C4-2B (cell line): ENCODE results near the gene CCDC81.
"Not testable (repeated sequence)": the region's sequence is repeated elsewhere in the genome, so short reads cannot be mapped to it uniquely, and the experiment has no call there.

ENCODE experiments used
- H3K27ac ChIP-seq: fragments of 450-650 bp; 2 replicates; pipeline ENCODE4 v1.5.1; 2017
- ZFX ChIP-seq: fragments of 450-650 bp; IDR thresholded peaks from 2 replicates; pipeline ENCODE4 v1.6.1; 2017
- TF ChIP-seq, protein P1 (sequence below): fragments of 450-650 bp; conservative IDR thresholded peaks from 2 replicates; pipeline ENCODE4 v1.5.1; 2017; ENCODE audit warnings: mild to moderate bottlenecking

The CCDC81 gene

DNA sequence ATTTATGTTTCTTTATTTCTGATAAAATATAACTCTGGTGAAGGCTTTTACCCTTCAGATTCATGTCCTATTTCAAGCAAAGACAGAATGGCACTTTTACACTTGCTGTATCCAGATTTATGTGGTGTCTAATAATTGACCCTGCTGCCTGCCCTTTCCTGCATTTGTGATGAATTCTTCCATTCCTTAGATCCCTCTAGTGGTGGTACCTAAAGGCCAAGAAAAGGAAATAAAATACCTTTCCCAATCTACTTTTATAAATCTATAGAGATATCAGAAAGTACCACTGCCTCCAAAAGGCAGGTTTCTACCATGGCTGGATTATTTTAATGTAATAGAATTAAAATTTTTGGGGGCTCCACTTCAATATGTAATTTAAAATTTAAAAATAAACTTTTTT is 34.2 kb downstream of the CCDC81 start:
- no peak overlapping the region for H3K27ac ChIP-seq
- no peak for TF ChIP-seq ZFX
- TF ChIP-seq, protein P1, sequence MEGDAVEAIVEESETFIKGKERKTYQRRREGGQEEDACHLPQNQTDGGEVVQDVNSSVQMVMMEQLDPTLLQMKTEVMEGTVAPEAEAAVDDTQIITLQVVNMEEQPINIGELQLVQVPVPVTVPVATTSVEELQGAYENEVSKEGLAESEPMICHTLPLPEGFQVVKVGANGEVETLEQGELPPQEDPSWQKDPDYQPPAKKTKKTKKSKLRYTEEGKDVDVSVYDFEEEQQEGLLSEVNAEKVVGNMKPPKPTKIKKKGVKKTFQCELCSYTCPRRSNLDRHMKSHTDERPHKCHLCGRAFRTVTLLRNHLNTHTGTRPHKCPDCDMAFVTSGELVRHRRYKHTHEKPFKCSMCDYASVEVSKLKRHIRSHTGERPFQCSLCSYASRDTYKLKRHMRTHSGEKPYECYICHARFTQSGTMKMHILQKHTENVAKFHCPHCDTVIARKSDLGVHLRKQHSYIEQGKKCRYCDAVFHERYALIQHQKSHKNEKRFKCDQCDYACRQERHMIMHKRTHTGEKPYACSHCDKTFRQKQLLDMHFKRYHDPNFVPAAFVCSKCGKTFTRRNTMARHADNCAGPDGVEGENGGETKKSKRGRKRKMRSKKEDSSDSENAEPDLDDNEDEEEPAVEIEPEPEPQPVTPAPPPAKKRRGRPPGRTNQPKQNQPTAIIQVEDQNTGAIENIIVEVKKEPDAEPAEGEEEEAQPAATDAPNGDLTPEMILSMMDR: peak; percentile 38

DNA sequence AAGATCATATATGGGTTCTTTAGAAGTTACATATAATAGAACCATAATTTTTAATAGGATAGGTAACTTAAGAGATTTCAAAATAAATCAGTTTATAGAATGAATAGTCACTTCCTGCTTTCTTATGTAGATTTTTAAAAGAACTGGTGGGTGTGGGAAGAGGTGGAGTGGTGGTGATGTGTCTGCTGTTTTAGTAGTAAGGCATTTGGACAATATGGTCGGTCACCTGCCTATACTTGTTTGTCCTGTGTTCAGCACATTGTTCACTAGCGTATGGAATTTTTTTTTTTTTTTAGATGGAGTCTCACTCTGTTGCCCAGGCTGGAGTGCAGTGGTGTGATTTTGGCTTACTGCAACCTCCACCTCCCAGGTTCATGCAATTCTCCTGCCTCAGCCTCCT is 39.3 kb downstream of the CCDC81 start:
- H3K27ac ChIP-seq: no peak overlapping the region
- no peak for TF ChIP-seq ZFX
- TF ChIP-seq, protein P1: no peak

DNA sequence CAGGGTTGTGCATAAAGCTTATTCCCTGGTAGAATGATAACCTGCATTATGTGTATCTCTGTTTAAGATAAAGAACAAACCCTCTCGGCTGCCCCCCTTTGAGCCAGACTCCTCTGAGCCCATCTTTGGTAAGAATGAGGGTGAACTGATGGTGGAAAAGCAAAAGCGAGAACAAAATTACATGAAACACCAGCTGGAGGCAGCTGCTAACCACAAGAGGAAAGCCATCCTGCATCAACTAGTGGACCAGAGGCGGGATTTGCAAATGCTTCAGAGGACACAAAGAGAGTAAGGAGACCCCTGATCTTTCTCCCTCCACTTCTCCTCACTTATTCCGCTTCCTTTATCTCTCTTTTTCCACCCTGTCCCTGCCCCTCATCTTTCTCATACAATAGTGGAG is 40.3 kb downstream of the CCDC81 start:
- TF ChIP-seq, protein P1: no peak
- TF ChIP-seq ZFX: no peak
- no peak overlapping the region for H3K27ac ChIP-seq

DNA sequence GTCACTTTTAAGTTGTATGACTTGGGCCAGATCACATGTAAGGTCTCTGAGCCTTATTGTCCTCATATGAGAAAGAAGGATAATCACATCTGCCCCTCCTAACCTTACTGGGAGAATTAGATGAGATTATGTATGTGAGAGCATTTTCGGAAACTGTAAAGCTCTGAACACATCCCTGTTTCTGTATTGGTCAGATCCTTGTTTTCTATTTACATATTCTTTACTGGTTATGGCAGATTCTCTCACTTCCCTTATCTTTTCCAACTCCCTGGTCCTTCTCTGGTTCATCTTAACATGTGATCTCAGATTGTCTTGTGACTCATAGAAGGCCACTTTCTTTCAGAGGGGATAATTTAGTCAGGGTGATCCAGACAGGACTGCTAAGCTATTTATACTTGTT is 41.8 kb downstream of the CCDC81 start:
- no peak for TF ChIP-seq ZFX
- TF ChIP-seq, protein P1: no peak
- no peak overlapping the region for H3K27ac ChIP-seq

DNA sequence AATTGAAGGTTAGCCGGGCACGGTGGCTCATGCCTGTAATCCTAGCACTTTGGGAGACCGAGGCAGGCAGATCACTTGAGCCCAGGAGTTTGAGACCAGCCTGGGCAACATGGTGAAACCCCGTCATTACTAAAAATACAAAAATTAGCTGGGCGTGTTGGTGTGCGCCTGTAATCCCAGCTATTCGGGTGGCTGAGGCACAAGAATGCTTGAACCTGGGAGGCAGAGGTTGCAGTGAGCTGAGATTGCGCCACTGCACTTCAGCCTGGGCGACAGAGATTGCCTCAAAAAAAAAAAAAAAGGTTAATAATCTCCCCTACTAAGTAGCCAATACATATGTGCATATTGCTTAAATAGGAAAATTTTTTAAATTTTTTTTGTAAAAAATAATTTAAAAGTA is 42.3 kb downstream of the CCDC81 start:
- not testable (repeated sequence) for H3K27ac ChIP-seq

DNA sequence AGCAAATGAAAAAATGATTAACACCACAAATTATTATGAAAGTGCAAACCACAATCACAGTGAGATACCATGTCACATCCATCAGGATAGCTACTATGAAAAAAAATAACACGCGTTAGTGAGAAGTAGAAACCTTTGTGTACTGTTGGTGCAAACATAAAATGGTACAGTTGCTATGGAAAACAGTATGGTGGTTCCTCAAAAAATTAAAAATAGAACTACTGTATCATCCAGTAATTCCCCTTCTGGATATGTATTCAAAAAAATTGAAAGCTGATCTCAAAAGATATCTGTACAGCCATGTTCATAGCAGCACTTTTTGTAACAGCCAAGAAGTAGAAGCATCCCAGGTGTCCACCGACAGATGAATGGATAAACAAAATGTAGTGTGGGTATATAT is 43.4 kb downstream of the CCDC81 start:
- no peak overlapping the region for H3K27ac ChIP-seq
- no peak for TF ChIP-seq ZFX
- TF ChIP-seq, protein P1: no peak

DNA sequence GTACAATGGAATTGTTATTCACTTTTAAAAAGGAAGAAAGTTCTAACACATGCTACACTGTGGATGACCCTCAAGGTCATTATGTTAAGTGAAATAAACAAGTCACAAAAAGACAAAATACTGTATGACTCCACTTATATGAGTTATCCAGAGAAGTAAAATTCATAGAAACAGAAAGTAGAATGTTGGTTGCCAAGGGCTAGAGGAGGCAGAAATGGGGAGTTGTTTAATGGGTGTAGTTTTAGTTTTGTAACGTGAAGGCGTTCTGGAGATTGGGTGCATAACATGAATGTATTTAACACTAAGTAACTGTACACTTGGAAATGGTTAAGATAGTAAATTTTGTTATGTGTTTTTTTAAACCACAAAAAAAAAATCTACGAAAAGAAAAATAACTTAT is 43.8 kb downstream of the CCDC81 start:
- H3K27ac ChIP-seq: no peak overlapping the region
- no peak for TF ChIP-seq ZFX
- TF ChIP-seq, protein P1: no peak

DNA sequence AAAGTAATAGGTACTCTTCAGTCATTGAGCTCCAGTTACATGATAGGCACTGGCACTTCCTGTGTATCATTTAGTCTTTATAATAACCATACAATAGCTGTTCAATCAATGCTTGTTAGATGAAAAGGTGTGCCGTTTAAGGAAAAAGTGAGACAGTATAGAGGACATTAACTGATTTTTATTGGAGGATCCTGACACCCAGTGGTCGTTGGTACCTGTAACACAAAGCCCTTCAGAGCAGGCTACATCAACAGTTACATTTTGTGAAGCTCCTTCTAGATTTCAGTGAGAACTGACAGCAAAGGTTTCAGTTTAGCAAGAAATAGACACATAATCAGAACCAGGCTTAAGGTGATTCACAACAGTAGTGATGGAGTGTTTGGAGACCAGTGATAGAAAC is 44.2 kb downstream of the CCDC81 start:
- no peak for TF ChIP-seq ZFX
- TF ChIP-seq, protein P1: peak; percentile 19
- H3K27ac ChIP-seq: no peak overlapping the region
